TTC549 (cell line): Measurements from ENCODE around the gene ZNF396.

Experiments
- FAIRE-seq: peaks from 2 replicates; lab custom pipeline; 2012; peaks lifted over from hg19 to GRCh38; lab: Jason Lieb, UNC

Gene ZNF396

DNA sequence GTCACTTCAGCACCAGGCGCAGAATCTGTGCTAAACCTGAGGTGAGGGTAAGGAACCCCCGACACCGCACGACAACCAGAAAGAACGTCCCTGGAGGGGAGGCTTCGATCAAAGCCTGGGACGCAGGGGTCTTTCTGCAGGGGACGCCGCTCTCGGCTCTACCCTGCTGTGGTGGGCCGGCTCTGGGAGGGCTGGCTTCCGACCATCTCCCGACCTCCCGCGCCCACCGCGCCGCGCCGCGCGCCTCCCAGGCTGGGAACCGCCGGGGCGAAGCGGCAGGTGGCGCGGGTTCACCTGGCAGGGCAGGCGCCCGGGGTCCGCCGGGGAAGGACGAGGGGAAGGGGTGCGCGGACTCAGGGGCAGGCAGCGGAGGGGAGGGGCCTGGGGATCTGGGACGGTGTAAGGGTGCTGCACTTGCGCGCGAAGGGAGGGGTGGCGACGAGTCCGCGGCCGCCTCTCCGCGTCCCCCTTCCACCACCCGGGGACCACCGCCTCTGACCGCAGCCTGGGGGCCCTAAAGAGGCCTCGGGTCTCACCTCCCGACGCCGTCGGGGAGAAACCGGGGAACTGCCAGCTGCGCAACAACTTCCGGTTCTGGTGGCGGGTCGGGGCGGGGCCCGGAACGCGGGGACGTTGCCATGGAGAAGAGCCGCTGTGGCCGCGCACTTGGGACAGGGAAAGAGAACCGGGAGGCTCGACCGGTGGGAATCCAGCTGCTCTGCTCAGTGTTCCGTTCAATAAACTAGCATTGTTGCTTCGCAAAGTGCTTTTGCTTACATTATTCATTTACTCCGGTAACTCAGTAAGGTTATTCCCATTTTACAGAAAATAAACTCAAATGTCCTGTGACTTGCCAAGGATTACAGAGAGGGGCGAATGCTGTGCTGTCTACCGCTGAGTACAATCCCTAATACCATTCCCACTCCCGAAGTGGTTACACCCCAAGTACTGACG, at the start of gene ZNF396:
Gene ZNF396, minus strand, starts transcription at position 596 of the 954 bp plus-strand sequence. CDS start 3,045 bp downstream, outside the sequence.
- no peak for FAIRE-seq

DNA sequence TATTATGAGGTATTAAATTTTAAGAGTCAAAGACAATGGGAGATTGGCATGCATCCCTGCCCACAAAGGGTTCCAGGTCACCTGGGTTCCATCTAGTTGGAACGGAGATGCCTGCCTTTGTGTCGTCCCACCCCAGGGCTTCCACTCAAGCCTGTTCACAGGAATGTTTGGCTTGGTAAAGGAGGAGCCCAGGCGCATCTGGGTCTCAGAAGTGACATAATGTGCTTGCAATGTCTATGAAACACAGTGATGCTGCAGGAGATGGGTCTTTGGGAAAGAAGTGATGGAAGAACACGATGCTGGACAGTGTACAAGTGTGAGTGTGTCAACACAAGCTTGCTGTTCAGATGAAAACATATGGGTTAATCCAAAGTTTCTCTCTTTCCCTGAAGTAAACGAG, 49.6 kb upstream of the ZNF396 start:
- FAIRE-seq: no peak

DNA sequence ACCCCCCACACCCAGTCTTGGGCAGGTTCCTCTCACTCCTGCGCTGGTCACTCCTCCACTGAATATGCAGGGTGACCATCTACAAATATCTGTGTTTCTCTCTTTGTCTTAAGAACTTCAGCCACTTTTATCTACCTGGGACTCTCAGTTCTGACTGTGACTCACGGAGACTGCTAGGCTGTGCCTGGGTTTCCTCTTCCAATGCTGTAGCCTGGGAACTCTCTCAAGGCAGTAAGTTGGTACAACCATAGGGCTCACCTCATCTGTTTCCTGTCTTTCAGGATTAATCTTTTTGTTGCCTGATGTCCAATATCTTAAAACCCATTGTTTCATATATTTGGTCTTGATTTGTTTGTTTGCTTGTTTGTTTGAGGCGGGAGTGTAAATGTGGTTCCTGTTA, 47.2 kb upstream of the ZNF396 start:
- FAIRE-seq: no peak

DNA sequence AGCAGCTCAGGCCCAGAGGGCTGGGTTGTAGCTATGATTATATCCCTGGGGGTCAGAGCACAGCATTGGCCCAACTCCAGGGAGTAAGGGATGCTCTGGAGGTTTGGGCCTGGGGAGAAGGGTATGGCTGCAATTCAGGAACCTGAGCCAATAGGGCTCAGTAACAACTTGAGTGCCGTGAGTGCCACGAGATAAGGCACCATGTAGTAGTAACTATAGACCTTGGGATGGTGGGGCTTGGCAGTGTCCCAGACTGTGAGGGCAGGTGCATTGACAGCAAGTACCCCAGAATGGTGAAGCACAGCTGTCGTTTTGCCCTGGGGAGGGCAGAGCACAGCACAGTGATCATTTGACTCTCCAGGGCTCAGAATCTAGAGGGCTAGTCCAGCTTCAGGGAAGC, 45.1 kb upstream of the ZNF396 start:
- FAIRE-seq: no peak

GRCh38 chr18:35418610-35419009, 41.5 kb upstream of the ZNF396 start:
- no peak for FAIRE-seq

- FAIRE-seq: no peak
Measured at GRCh38 chr18:35417223-35417622, 40.1 kb upstream of the ZNF396 start.

- FAIRE-seq: no peak
Measured at GRCh38 chr18:35415511-35416073, 38.5 kb upstream of the ZNF396 start.

- FAIRE-seq: no peak
Measured at GRCh38 chr18:35413163-35413511, 36.0 kb upstream of the ZNF396 start.

DNA sequence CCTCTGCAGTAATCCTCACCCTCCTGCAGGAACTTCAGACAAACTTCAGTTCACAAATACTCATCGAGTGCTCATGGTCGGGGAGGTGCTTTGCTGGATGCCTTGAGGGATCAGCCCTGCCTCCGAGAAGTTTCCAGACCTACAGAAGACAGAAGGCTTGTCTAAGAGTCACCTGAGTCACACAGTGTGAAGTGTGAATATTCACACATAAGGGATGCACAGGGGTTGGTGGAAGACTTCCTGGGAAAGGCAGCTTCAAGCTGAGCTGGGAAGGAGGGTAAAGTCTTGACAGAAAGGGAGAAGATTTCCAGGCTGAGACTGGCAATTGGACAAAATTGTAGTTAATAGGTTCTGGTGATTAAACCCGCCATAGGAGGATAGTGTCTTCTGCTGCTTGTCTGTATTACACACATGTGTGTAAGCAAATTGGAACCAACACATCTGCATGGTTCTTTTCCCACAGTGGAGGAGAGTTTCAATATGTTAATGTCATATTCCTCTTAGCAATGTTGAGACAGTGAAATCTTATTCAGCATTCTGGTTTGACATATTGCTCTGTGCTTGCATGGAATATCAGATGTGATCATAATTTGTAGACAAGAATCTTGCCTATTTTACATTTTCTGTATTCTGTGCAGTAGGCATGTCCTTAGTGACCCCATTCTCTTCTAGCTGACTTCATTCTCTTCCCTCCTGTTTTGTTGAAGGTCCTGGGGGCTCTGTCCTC, 34.7 kb upstream of the ZNF396 start:
- no peak for FAIRE-seq

DNA sequence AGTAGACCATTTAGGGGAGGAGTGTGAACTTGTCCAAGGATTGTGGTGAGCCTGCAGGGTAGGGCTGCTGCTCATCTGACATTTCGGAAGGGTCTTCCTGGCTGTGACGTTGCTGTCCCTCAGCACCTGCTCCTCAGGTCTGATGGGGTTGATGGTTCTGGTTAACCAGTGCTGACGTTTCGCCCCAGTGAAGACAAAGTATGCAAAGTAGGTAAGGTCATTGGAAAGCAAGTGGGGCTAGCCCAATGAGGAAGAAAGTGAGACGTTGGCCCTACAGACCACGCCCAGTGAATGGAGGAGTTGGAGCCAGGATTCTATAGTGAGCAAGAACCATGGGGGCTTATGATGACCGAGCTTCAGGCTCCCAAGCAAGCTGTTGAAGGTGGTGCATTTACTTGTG, 33.4 kb upstream of the ZNF396 start:
- no peak for FAIRE-seq

GRCh38 chr18:35409911-35410310, 32.8 kb upstream of the ZNF396 start:
- FAIRE-seq: no peak

DNA sequence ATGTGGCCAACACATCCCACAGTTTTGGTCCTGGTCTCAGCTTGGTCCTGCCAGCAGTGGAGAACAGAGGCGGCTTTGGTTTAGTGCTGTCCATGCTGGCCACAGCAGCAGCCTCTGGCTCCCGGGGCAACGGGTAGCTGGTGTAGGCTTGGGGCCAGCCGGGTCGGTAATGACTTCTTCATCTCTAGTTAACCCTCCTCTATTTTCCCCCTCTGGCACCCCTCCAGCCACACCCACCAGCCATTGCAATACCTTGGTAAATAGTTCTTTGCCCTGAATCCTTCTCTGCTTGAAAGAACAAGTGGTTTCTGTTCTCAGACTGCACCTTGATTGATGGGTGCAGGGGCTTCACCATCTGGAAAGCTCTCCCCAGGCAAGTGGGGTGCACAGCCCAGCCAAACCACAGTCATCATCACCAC, 31.7 kb upstream of the ZNF396 start:
- no peak for FAIRE-seq

DNA sequence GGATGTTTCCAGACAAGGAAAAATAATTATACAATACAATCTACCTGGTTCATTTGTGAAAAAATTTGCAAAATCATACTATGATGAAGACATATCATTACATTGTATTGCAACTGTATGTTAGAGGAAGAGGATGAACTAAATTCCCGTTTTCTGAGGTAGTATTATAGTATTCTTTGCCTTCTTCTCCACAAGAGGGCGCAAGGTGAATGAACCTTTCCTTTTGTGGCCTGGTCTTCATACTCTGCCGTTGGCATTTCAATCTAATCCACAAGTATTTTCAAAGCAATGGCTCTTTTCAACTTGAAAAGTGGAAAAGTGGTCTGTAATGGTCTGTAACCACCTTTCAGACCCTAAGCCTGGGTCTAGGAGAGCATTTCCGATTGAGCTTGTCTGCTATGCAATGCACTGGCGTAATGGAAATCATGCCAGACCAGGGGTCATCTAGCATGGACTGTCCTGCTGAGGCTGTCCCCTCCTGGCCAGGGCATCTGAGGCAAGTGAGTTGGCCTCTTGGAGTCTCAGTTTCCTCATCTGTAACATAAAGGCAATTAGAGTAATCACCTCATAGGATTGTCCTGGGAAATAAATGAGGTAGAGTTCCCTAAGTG, 30.8 kb upstream of the ZNF396 start:
- peak; percentile 88 for FAIRE-seq

DNA sequence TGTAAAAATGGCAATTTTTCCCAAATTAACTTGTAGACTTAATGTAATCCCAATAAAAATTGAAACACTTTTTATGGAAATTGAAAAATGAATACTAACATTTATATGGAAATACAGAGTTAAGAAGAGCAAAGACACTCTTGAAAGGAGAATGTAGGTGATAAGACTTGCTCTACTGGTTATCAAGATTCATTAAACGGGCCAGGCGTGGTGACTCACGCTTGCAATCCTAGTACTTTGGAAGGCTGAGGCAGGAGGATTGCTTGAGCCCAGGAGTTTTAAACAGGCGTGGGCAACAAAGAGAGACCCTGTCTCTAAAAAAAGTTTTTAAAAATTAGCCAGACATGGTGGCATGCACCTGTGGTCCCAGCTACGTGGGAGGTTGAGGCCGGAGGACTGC, 29.5 kb upstream of the ZNF396 start:
- no peak for FAIRE-seq

DNA sequence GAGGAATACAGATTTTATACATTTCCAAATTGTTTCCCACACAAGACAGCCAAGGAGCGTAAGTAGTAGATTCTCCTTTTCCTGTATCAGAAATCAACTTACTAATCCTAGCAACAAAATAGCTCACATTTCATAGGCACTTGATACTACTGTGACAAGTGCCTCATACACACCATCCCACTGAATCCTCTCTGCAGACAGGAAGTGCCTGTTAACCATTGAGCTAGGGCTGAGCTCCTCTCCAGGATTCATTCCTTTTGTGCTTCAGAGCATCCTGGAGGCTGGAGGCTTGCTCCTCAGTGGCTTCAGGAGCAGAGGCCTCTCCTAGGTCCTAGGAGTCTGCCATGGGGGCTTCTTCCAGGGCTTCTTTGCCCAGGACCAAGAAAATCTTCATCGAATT, 20.8 kb upstream of the ZNF396 start:
- no peak for FAIRE-seq

GRCh38 chr18:35393716-35394115, 16.6 kb upstream of the ZNF396 start:
- FAIRE-seq: no peak

GRCh38 chr18:35392375-35392774, 15.2 kb upstream of the ZNF396 start:
- FAIRE-seq: no peak

DNA sequence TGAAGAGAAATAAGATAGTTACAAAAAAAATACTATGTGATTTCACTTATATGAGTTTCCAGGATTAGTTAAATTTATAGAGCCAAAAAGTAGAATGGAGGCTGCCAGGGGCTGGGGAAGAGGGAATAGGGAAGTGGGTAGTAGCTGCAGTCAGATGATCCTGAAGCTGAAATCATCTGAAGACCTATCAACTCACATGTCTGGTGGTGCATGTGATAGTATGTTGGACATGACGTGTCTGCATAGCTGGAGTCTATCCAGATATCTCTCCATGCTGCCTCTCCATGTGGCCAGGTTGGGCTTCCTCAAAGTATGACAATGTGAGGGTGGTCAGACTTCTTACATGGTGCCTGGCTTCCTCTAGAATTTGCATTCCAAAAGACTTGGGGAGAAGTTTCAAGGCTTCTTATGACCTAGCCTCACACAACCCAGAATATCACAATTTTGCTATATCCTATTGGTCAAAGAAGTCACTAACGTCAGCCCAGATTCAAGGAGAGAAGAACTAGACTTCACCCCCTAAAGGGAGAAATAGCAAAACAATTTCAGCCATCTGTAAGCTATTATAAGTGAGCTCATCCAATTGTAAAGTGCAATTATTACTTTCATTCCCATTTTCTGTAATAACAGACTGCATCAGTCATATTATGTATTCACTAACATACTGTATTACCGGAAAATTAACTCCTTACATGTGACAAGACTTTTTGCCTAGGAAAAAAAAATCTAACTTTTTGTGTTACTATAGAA, 14.0 kb upstream of the ZNF396 start:
- FAIRE-seq: no peak

GRCh38 chr18:35389095-35389618, 12.0 kb upstream of the ZNF396 start:
- no peak for FAIRE-seq

GRCh38 chr18:35387152-35387571, 10.0 kb upstream of the ZNF396 start:
- no peak for FAIRE-seq

DNA sequence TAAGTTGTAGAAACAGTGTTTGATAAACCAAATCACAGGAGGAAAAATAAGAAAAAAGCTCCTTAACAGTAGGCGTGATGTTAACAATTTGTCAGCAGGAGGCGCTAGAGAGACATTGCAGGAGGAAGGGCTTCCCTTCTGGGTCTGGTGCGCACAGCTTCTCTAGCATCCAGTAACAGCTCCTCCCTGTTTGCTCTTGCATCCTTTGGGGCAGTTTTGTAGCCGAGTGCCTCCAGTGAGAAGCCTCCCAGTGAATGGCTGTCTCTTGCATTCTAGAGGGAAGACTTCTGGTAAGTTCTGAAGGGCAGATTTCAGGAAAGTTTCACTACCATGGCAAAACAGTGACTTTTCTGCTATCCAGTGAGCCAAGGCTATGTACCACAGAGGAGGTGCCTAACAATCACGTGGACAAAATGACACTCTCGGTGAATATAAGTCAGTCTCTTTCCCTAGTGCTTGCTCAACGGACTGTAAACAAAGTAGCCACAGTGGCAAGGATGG, 9.5 kb upstream of the ZNF396 start:
- FAIRE-seq: no peak

DNA sequence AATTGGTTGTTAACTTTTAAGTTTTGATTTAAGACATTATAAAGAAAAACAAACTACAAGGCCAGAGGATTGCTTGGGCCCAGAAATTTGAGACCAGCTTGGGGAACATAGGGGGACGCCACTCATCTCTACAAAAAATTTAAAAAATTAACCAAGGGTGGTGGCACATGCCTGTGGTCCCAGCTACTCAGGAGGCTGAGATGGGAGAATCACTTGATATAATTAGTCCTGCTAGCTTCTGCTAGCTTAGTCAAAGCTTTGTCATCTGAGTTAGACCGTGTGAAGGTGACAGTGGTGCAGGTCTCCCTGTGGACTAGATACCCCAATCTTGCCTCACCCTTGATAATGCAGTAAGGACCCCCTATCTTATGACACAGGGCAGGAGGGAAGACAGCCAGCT, 6.0 kb upstream of the ZNF396 start:
- FAIRE-seq: no peak
